Measurements from ENCODE around the gene HINT3. TPM values are rescaled to one million over a fixed set of nuclear protein-coding genes. Genes with fewer than 3 reads are reported as not detected.

The HINT3 gene
- total and polyA plus RNA-seq, 2 of the 13 experiments (the other 11 are each of a cell fraction or from before 2014, with no cell fraction given): 3.1 to 22.8 TPM

- TF ChIP-seq ZNF784 (CRISPR knock-in tag; IDR thresholded peaks at IDR 0.05; ENCODE audit: borderline replicate concordance) (no peak), ZNF782 (CRISPR knock-in tag; IDR thresholded peaks at IDR 0.05; ENCODE audit: borderline replicate concordance) (no peak), AHDC1 (CRISPR knock-in tag; IDR thresholded peaks at IDR 0.05; ENCODE audit: borderline replicate concordance) (peak; percentile 97; the same call in 1 of the 2 replicates), ZNF670 (CRISPR knock-in tag; IDR thresholded peaks at IDR 0.05; ENCODE audit: borderline replicate concordance) (peak; percentile 28; the same call in 1 of the 2 replicates), ZNF33B (CRISPR knock-in tag; IDR thresholded peaks at IDR 0.05) (no peak), MIER2 (CRISPR knock-in tag; IDR thresholded peaks at IDR 0.05) (peak; percentile 71; the same call in 1 of the 2 replicates), ARID3A (IDR thresholded peaks at IDR 0.05; ENCODE audit: low read depth, low read length) (no peak; the same call in 1 of the 2 replicates), ZNF275 (CRISPR knock-in tag; IDR thresholded peaks at IDR 0.05; ENCODE audit: borderline replicate concordance) (no peak), TARDBP (CRISPR knock-in tag; IDR thresholded peaks at IDR 0.05) (peak; percentile 76), ZNF660 (CRISPR knock-in tag; IDR thresholded peaks at IDR 0.05; ENCODE audit: borderline replicate concordance, low read depth) (no peak), PRDM4 (CRISPR knock-in tag; IDR thresholded peaks at IDR 0.05; ENCODE audit: borderline replicate concordance) (no peak), MLX (CRISPR knock-in tag; IDR thresholded peaks at IDR 0.05) (peak; percentile 79), ATF2 (CRISPR knock-in tag; IDR thresholded peaks at IDR 0.05) (peak; percentile 45; the same call in 1 of the 2 replicates), MZF1 (CRISPR knock-in tag; IDR thresholded peaks at IDR 0.05; ENCODE audit: borderline replicate concordance) (no peak), PHF20 (CRISPR knock-in tag; IDR thresholded peaks at IDR 0.05) (no peak)
Measured at GRCh38 chr6:125944434-125944816, 12.1 kb upstream of the HINT3 start (continued).
